ENCODE measurements around the gene SIM2.
"Not testable (repeated sequence)": the region's sequence is repeated elsewhere in the genome, so short reads cannot be mapped to it uniquely, and the experiment has no call there.

DNA sequence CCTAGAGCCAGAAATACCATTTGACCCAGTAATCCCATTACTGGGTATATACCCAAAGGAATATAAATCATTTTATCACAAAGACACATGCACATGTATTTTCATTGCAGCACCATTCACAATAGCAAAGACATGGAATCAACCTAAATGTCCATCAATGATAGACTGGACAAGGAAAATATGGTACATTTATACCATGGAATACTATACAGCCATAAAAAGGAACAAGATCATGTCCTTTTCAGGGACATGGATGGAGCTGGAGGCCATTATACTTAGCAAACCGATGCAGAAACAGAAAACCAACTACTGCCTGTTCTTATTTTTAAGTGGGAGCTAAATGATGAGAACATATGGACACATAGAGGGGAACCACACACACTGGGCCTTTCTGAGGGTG is 41.6 kb upstream of the SIM2 start:
- TF ChIP-seq, protein P1, sequence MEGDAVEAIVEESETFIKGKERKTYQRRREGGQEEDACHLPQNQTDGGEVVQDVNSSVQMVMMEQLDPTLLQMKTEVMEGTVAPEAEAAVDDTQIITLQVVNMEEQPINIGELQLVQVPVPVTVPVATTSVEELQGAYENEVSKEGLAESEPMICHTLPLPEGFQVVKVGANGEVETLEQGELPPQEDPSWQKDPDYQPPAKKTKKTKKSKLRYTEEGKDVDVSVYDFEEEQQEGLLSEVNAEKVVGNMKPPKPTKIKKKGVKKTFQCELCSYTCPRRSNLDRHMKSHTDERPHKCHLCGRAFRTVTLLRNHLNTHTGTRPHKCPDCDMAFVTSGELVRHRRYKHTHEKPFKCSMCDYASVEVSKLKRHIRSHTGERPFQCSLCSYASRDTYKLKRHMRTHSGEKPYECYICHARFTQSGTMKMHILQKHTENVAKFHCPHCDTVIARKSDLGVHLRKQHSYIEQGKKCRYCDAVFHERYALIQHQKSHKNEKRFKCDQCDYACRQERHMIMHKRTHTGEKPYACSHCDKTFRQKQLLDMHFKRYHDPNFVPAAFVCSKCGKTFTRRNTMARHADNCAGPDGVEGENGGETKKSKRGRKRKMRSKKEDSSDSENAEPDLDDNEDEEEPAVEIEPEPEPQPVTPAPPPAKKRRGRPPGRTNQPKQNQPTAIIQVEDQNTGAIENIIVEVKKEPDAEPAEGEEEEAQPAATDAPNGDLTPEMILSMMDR (conservative IDR thresholded peaks at IDR 0.05 in 1 of 2, IDR thresholded peaks at IDR 0.05 in 1 of 2; ENCODE audit: low read depth in 1 of 2, low read length in 2 of 2), result not testable (repeated sequence)
- TF ChIP-seq EZH2 (IDR thresholded peaks at IDR 0.05; ENCODE audit: low read length, missing control alignments), result not testable (repeated sequence)
